Endothelial cell (in vitro differentiated cells): Measurements from ENCODE around the gene ST14. TPM values are rescaled to one million over a fixed set of nuclear protein-coding genes. Genes with fewer than 3 reads are reported as not detected.

ENCODE experiments used
- DNase-seq: peaks from one replicate; pipeline ENCODE4 v3.0.0; 2021; ENCODE audit warnings: low spot score
- H3K27ac Mint-ChIP-seq: one replicate; pipeline ENCODE4 v1.8.0; 2021; ENCODE audit warnings: mixed read lengths, inconsistent platforms; ENCODE audit not compliant: unreplicated experiment
- H3K27me3 Mint-ChIP-seq: one replicate; pipeline ENCODE4 v1.8.0; 2021; ENCODE audit warnings: mild to moderate bottlenecking, moderate library complexity, mixed read lengths, inconsistent platforms; ENCODE audit not compliant: unreplicated experiment
- H3K36me3 Mint-ChIP-seq: one replicate; pipeline ENCODE4 v1.8.0; 2021; ENCODE audit warnings: mild to moderate bottlenecking, low read depth, mixed read lengths, inconsistent platforms; ENCODE audit not compliant: unreplicated experiment
- H3K4me1 Mint-ChIP-seq: one replicate; pipeline ENCODE4 v1.8.0; 2021; ENCODE audit warnings: mild to moderate bottlenecking, mixed read lengths, inconsistent platforms; ENCODE audit not compliant: unreplicated experiment
- H3K4me3 Mint-ChIP-seq: one replicate; pipeline ENCODE4 v1.8.0; 2021; ENCODE audit warnings: mild to moderate bottlenecking, mixed read lengths, inconsistent platforms; ENCODE audit not compliant: unreplicated experiment
- H3K9me3 Mint-ChIP-seq: one replicate; pipeline ENCODE4 v1.8.0; 2021; ENCODE audit warnings: mixed read lengths, inconsistent platforms; ENCODE audit not compliant: unreplicated experiment
- CTCF ChIP-seq: fragments of 200-600 bp; sonication (generic); IDR thresholded peaks from one replicate; pipeline ENCODE4 v1.5.0; 2021; ENCODE audit warnings: antibody characterized with exemption; ENCODE audit not compliant: unreplicated experiment
- total RNA-seq: library from RNA; stranded (reverse); fragmentation: NEBNext Ultra II Directional; extraction: Animal tissue kit (Norgen Biotek cat#: 25700); gene quantifications from one replicate; pipeline ENCODE4 v1.2.1, GENCODE V29; 2021; ENCODE audit not compliant: unreplicated experiment

Gene ST14
- total RNA-seq, 1 donor from 2014 or later, result 8.7 TPM

- DNase-seq, result no peak
- H3K9me3 Mint-ChIP-seq, result no peaks in the 10 kb centered on the region
- H3K27ac Mint-ChIP-seq, result no peak overlapping the region
- no peaks in the 10 kb centered on the region for H3K4me1 Mint-ChIP-seq
- H3K27me3 Mint-ChIP-seq, result peaks cover 9% of the 10 kb centered on the region
- H3K4me3 Mint-ChIP-seq, result no peak overlapping the region
- peaks cover 7% of the 10 kb centered on the region for H3K36me3 Mint-ChIP-seq
- no peak for TF ChIP-seq CTCF
Observed at GRCh38 chr11:130209954-130210854, 50.6 kb downstream of the ST14 start.

- no peak overlapping the region for H3K4me3 Mint-ChIP-seq
- no peak for DNase-seq
- no peak overlapping the region for H3K27ac Mint-ChIP-seq
- peaks cover 9% of the 10 kb centered on the region for H3K27me3 Mint-ChIP-seq
- H3K9me3 Mint-ChIP-seq, result no peaks in the 10 kb centered on the region
- H3K36me3 Mint-ChIP-seq, result peaks cover 7% of the 10 kb centered on the region
- no peak for TF ChIP-seq CTCF
- no peaks in the 10 kb centered on the region for H3K4me1 Mint-ChIP-seq
Observed at GRCh38 chr11:130211144-130211543, 51.6 kb downstream of the ST14 start.

GRCh38 chr11:130211781-130212401, 52.3 kb downstream of the ST14 start:
- peak; percentile 2 for DNase-seq
- H3K9me3 Mint-ChIP-seq, result no peaks in the 10 kb centered on the region
- no peak for TF ChIP-seq CTCF

GRCh38 chr11:130212431-130212961, 52.9 kb downstream of the ST14 start:
- peak; percentile 3 for DNase-seq
- Mint-ChIP-seq H3K4me1 (no peaks in the 10 kb centered on the region), H3K36me3 (peaks cover 4% of the 10 kb centered on the region), H3K27ac (no peak overlapping the region), H3K9me3 (no peaks in the 10 kb centered on the region), H3K27me3 (peaks cover 9% of the 10 kb centered on the region), H3K4me3 (no peak overlapping the region)
- no peak for TF ChIP-seq CTCF

More at GRCh38 chr11:130211781-130212401, 52.3 kb downstream of the ST14 start:
- Mint-ChIP-seq H3K27ac (no peak overlapping the region), H3K4me3 (no peak overlapping the region), H3K4me1 (no peaks in the 10 kb centered on the region), H3K36me3 (peaks cover 5% of the 10 kb centered on the region), H3K27me3 (peaks cover 9% of the 10 kb centered on the region)
